ENCODE measurements around the gene LAPTM5. TPM values are rescaled to one million over a fixed set of nuclear protein-coding genes. Genes with fewer than 3 reads are reported as not detected.

The LAPTM5 gene
- total and polyA plus RNA-seq, 3 experiments from 2014 or later: 204 to 589 (median 206) TPM

GRCh38 chr1:30728340-30728739 is 29.2 kb downstream of the LAPTM5 start:
- Histone ChIP-seq H3K4me1 (ENCODE audit: insufficient read depth, low read length) (peaks cover 23% of the 10 kb centered on the region), H3K27ac (ENCODE audit: low read depth, low read length) (peak overlapping the region; percentile 20), H3K36me3 (ENCODE audit: insufficient read depth, low read length) (peaks cover 18% of the 10 kb centered on the region), H3K4me3 (ENCODE audit: low read length) (no peak overlapping the region), H3K9me3 (ENCODE audit: low read length) (no peaks in the 10 kb centered on the region), H3K27me3 (ENCODE audit: insufficient read depth, low read length, poor library complexity, severe bottlenecking) (no peaks in the 10 kb centered on the region)
- DNase-seq: no peak
- Mint-ChIP-seq H3K9me3 (no peaks in the 10 kb centered on the region), H3K4me1 (peaks cover 18 to 44% (median 24%) of the 10 kb centered on the region in 3 donors), H3K27ac (peak overlapping the region in 4 of 8 donors; percentile 48 to 90 (median 78)), H3K27me3 (no peaks in the 10 kb centered on the region), H3K4me3 (no peak overlapping the region), H3K36me3 (peaks cover 0 to 48% (median 3%) of the 10 kb centered on the region in 3 donors)
- ChIA-PET CTCF (interaction anchor here (1.4 to 19.6 kb wide), 5 partner anchors 9 to 73 kb away, joined by 3 to 525 read pairs (median 4); no protein-coding TSS in a partner anchor), POLR2A (interaction anchor here (0.9 kb wide), 1 partner anchor 13 kb away, joined by 3 read pairs; no protein-coding TSS in a partner anchor)

DNA sequence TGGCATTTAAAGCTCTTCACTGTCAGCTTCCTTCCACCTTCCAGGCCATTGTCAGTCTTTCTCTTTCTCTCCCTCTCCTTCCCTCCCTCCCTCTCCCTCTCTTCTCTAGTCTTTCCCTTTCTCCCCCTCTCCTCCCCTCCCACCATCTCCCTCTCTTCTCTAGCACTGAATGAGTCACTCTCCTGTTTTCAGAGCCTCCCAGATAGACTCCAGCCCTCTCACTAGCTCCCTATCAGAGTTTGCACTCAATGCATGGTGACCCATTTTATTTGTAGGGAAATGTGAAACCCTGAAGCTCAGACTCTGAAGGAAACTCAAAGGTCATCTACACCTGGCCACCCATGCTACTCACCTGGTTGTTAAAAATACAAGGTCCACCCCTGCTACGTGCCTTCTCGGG is 29.8 kb downstream of the LAPTM5 start:
- Histone ChIP-seq H3K9me3 (ENCODE audit: low read length) (no peaks in the 10 kb centered on the region), H3K27ac (ENCODE audit: low read depth, low read length) (peak overlapping the region; percentile 20), H3K36me3 (ENCODE audit: insufficient read depth, low read length) (peaks cover 16% of the 10 kb centered on the region), H3K4me1 (ENCODE audit: insufficient read depth, low read length) (peaks cover 24% of the 10 kb centered on the region), H3K4me3 (ENCODE audit: low read length) (no peak overlapping the region), H3K27me3 (ENCODE audit: insufficient read depth, low read length, poor library complexity, severe bottlenecking) (no peaks in the 10 kb centered on the region)
- no peaks in the 10 kb centered on the region for H3K9me3 Mint-ChIP-seq
- H3K27me3 Mint-ChIP-seq: no peaks in the 10 kb centered on the region
- no peak for DNase-seq
- no peak overlapping the region for H3K4me3 Mint-ChIP-seq
- ChIA-PET CTCF (interaction anchor here (1.4 to 19.6 kb wide), 4 partner anchors 9 to 73 kb away, joined by 3 to 525 read pairs (median 11); no protein-coding TSS in a partner anchor), POLR2A (no interaction called here)
- peaks cover 0 to 46% (median 2%) of the 10 kb centered on the region in 3 donors for H3K36me3 Mint-ChIP-seq
- H3K27ac Mint-ChIP-seq: peak overlapping the region in 4 of 8 donors; percentile 48 to 90 (median 70)
- H3K4me1 Mint-ChIP-seq: peaks cover 18 to 43% (median 24%) of the 10 kb centered on the region in 3 donors

- Mint-ChIP-seq H3K4me1 (peaks cover 16 to 44% (median 24%) of the 10 kb centered on the region in 3 donors), H3K27ac (peak overlapping the region in 6 of 8 donors; percentile 29 to 76 (median 48))
- CTCF ChIA-PET: interaction anchor here (1.5 to 19.6 kb wide), 4 partner anchors 8 to 56 kb away, joined by 3 to 525 read pairs (median 12); no protein-coding TSS in a partner anchor
Measured at GRCh38 chr1:30726773-30727684, 30.5 kb downstream of the LAPTM5 start.

DNA sequence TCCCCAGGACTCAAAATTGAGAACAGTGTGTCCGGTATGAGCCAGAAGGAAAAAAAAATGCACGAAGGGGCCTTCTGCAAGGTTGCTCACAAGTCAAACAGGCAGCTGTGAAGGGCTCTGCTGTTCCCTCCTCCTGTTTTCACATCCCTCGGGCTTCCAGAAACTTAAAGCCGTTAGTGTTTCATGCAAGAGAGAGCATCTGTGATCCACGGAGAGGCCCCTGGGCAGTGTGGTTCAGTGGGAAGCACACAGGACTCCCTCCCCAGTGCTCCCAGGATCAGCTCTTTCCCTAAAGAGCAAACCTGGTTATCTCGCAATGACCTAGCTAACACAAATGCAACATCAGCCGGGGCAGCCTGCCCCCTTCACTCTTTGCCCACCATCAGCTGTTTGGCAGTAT is 31.3 kb downstream of the LAPTM5 start:
- no peaks in the 10 kb centered on the region for H3K27me3 ChIP-seq (ENCODE audit: insufficient read depth, low read length, poor library complexity, severe bottlenecking)

More at GRCh38 chr1:30726773-30727684, 30.5 kb downstream of the LAPTM5 start:
- peaks cover 17% of the 10 kb centered on the region for H3K36me3 ChIP-seq (ENCODE audit: insufficient read depth, low read length)
- H3K27me3 ChIP-seq (ENCODE audit: insufficient read depth, low read length, poor library complexity, severe bottlenecking): no peaks in the 10 kb centered on the region
- no peak overlapping the region for H3K27ac ChIP-seq (ENCODE audit: low read depth, low read length)
- peaks cover 24% of the 10 kb centered on the region for H3K4me1 ChIP-seq (ENCODE audit: insufficient read depth, low read length)
- Mint-ChIP-seq H3K9me3 (no peaks in the 10 kb centered on the region), H3K36me3 (peaks cover 0 to 47% (median 2%) of the 10 kb centered on the region in 3 donors), H3K4me3 (no peak overlapping the region), H3K27me3 (no peaks in the 10 kb centered on the region)
- H3K4me3 ChIP-seq (ENCODE audit: low read length): no peak overlapping the region
- POLR2A ChIA-PET: interaction anchor here (0.7 kb wide), 1 partner anchor 9 kb away, joined by 3 read pairs; no protein-coding TSS in a partner anchor
- no peak for DNase-seq
- H3K9me3 ChIP-seq (ENCODE audit: low read length): no peaks in the 10 kb centered on the region

DNA sequence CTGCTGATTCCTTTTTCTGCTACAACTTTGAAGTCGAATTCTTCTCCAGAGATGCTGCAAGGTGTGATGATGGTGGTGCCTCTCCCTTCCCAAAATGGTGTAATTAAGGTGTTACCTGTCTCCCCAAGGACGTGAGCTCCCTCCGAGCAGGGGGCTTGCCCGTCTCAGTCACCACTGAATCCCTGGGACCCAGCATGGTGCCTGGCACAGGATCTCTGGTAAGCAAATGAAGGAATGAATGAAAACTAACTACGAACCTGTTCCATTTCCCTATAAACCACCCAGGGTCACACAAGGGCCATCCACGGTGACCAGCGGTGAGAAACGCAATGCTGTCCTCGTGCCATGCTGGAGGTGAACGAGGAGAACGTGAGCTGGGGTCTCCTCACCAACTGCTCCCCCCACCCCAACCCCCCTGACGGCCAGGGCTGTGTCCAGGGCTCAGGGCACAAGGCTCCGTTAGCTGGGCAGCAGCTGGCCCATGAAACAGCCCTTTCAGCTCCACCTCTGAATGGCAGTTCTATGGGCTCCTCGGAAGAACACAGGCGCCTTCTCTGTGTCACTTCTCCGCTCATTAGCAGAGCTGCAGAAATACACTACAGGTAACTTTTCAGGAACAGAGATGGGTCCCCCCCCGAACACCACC is 32.0 kb downstream of the LAPTM5 start:
- Histone ChIP-seq H3K36me3 (ENCODE audit: insufficient read depth, low read length) (peaks cover 24% of the 10 kb centered on the region), H3K4me3 (ENCODE audit: low read length) (no peak overlapping the region), H3K9me3 (ENCODE audit: low read length) (no peaks in the 10 kb centered on the region), H3K27me3 (ENCODE audit: insufficient read depth, low read length, poor library complexity, severe bottlenecking) (no peaks in the 10 kb centered on the region), H3K4me1 (ENCODE audit: insufficient read depth, low read length) (peaks cover 13% of the 10 kb centered on the region), H3K27ac (ENCODE audit: low read depth, low read length) (no peak overlapping the region)
- Mint-ChIP-seq H3K27me3 (no peaks in the 10 kb centered on the region), H3K27ac (peak overlapping the region in 6 of 8 donors; percentile 24 to 69 (median 47)), H3K9me3 (no peaks in the 10 kb centered on the region), H3K4me1 (peaks cover 9 to 44% (median 15%) of the 10 kb centered on the region in 3 donors), H3K36me3 (peaks cover 0 to 51% (median 2%) of the 10 kb centered on the region in 3 donors), H3K4me3 (no peak overlapping the region)
- no peak for DNase-seq
- CTCF ChIA-PET: interaction anchor here (2.0 to 19.6 kb wide), 4 partner anchors 18 to 57 kb away, joined by 5 to 525 read pairs (median 8); partner anchors contain the start of gene LAPTM5
- POLR2A ChIA-PET: interaction anchor here (0.5 kb wide), 1 partner anchor 9 kb away, joined by 3 read pairs; no protein-coding TSS in a partner anchor

More for the DNA sequence above, 31.3 kb downstream of the LAPTM5 start:
- ChIA-PET POLR2A (interaction anchor here (0.5 kb wide), 1 partner anchor 9 kb away, joined by 3 read pairs; no protein-coding TSS in a partner anchor), CTCF (interaction anchor here (2.1 to 19.6 kb wide), 2 partner anchors 35 to 56 kb away, joined by 5 to 525 read pairs; no protein-coding TSS in a partner anchor)
- peaks cover 0 to 52% (median 2%) of the 10 kb centered on the region in 3 donors for H3K36me3 Mint-ChIP-seq
- H3K4me3 Mint-ChIP-seq: no peak overlapping the region
- H3K4me3 ChIP-seq (ENCODE audit: low read length): no peak overlapping the region
- H3K27me3 Mint-ChIP-seq: no peaks in the 10 kb centered on the region
- peaks cover 11 to 44% (median 17%) of the 10 kb centered on the region in 3 donors for H3K4me1 Mint-ChIP-seq
- H3K9me3 Mint-ChIP-seq: no peaks in the 10 kb centered on the region
- H3K27ac ChIP-seq (ENCODE audit: low read depth, low read length): no peak overlapping the region
- peaks cover 24% of the 10 kb centered on the region for H3K36me3 ChIP-seq (ENCODE audit: insufficient read depth, low read length)
- no peaks in the 10 kb centered on the region for H3K9me3 ChIP-seq (ENCODE audit: low read length)
- H3K4me1 ChIP-seq (ENCODE audit: insufficient read depth, low read length): peaks cover 19% of the 10 kb centered on the region
- no peak for DNase-seq
- peak overlapping the region in 2 of 8 donors; percentile 51 to 64 for H3K27ac Mint-ChIP-seq

DNA sequence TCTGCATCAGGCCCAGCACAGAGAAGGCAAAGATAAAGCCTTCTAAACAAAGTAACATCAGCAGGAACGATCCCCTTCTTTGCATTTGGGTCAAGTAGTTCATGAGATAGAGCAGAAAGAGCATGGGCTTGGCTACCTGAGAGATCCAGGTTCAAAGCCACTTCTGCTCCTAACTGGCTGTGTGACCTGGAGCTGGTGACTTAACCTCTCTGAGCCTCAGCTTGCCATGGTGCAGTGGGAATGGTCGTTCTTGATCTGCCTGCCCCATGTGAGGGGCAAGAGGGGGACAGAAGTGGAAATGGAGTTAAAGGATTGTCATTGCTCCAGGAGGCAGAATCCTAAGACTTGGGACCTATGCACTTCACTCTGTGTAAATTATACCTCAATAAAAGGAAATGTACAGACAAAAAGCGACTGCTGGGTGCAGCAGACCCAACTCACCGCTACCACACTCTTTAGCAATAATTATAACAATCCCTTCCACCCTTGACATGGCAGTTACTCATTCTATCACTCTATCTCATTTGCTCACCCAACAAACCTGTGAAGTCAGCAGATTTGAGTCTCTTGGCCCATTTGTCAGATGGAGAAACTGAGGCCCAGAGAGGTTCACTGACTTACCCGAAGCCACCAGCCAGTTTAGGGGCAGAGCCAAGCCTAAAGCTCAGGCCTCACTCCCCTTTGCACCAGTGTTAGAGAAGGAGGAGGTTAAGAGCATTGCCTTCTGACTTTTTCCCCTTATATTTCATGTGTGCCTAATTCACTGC is 32.7 kb downstream of the LAPTM5 start:
- Mint-ChIP-seq H3K4me3 (no peak overlapping the region), H3K27ac (peak overlapping the region in 3 of 8 donors; percentile 24 to 54 (median 43)), H3K9me3 (no peaks in the 10 kb centered on the region), H3K27me3 (no peaks in the 10 kb centered on the region), H3K36me3 (peaks cover 0 to 51% (median 2%) of the 10 kb centered on the region in 3 donors), H3K4me1 (peaks cover 13 to 50% (median 22%) of the 10 kb centered on the region in 3 donors)
- Histone ChIP-seq H3K4me3 (ENCODE audit: low read length) (no peak overlapping the region), H3K27me3 (ENCODE audit: insufficient read depth, low read length, poor library complexity, severe bottlenecking) (no peaks in the 10 kb centered on the region), H3K36me3 (ENCODE audit: insufficient read depth, low read length) (peaks cover 24% of the 10 kb centered on the region), H3K4me1 (ENCODE audit: insufficient read depth, low read length) (peaks cover 18% of the 10 kb centered on the region), H3K27ac (ENCODE audit: low read depth, low read length) (no peak overlapping the region), H3K9me3 (ENCODE audit: low read length) (no peaks in the 10 kb centered on the region)
- DNase-seq: no peak
- CTCF ChIA-PET: interaction anchor here (1.5 to 19.6 kb wide), 5 partner anchors 19 to 76 kb away, joined by 4 to 525 read pairs (median 6); partner anchors contain the start of gene LAPTM5
- POLR2A ChIA-PET: interaction anchor here (0.6 to 2.1 kb wide), 2 partner anchors 19 to 61 kb away, joined by 3 to 7 read pairs; no protein-coding TSS in a partner anchor

DNA sequence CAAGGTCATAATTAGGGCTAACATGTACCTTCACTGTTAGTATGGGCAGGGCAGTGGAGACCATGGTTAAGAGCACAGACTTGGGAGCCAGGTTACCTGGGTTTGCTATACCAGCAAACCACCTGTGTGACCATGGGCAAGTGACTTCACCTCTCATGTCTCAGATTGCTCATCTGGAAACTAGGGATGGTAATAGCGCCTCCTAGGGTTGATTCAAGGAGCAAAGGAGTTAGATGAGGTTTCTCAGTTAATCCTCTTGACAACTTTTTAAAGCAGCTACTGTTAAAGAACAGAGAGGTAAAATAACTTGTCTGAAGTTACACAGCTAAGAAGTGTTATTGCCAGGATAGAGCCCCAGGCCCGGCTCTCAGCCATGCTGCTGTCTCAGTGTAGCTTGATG is 33.4 kb downstream of the LAPTM5 start:
- Mint-ChIP-seq H3K4me1 (peaks cover 19 to 57% (median 28%) of the 10 kb centered on the region in 3 donors), H3K27me3 (no peaks in the 10 kb centered on the region), H3K4me3 (no peak overlapping the region), H3K9me3 (no peaks in the 10 kb centered on the region), H3K36me3 (peaks cover 0 to 51% (median 2%) of the 10 kb centered on the region in 3 donors), H3K27ac (peak overlapping the region in 3 of 8 donors; percentile 51 to 61 (median 56))
- ChIA-PET CTCF (interaction anchor here (0.8 to 19.6 kb wide), 5 partner anchors 12 to 77 kb away, joined by 3 to 525 read pairs (median 6); partner anchors contain the start of gene LAPTM5), POLR2A (interaction anchor here (2.1 kb wide), 1 partner anchor 20 kb away, joined by 7 read pairs; no protein-coding TSS in a partner anchor)
- no peak for DNase-seq
- peaks cover 25% of the 10 kb centered on the region for H3K4me1 ChIP-seq (ENCODE audit: insufficient read depth, low read length)
- no peaks in the 10 kb centered on the region for H3K9me3 ChIP-seq (ENCODE audit: low read length)
- no peak overlapping the region for H3K4me3 ChIP-seq (ENCODE audit: low read length)
- no peaks in the 10 kb centered on the region for H3K27me3 ChIP-seq (ENCODE audit: insufficient read depth, low read length, poor library complexity, severe bottlenecking)
- peaks cover 24% of the 10 kb centered on the region for H3K36me3 ChIP-seq (ENCODE audit: insufficient read depth, low read length)
- no peak overlapping the region for H3K27ac ChIP-seq (ENCODE audit: low read depth, low read length)

All from CD8-positive, alpha-beta memory T cell (primary cell).